Suprapubic skin (tissue), 4 donors: ENCODE data around the gene ADD3.

Source experiments
- CTCF ChIP-seq, 2 donors: fragments of 200-600 bp in 1 of 2; fragments of 450-650 bp in 1 of 2; sonication (generic) in 1 of 2; IDR thresholded peaks; one replicate each; pipeline ENCODE4 v1.5.1; 2016 to 2019; ENCODE audit warnings: antibody characterized with exemption in 2 of 2, mild to moderate bottlenecking in 1 of 2, moderate library complexity in 1 of 2
- EP300 ChIP-seq: sonication (generic); formaldehyde crosslinking; IDR thresholded peaks from one replicate; pipeline ENCODE4 v1.6.1; 2017; ENCODE audit warnings: antibody characterized with exemption
- POLR2A ChIP-seq, 2 donors: fragments of 450-650 bp; IDR thresholded peaks; one replicate each; pipeline ENCODE4 v1.6.1; 2017; ENCODE audit warnings: antibody characterized with exemption in 2 of 2, mild to moderate bottlenecking in 2 of 2, moderate library complexity in 2 of 2
- POLR2AphosphoS5 ChIP-seq, 3 donors: sonication (generic); formaldehyde crosslinking; IDR thresholded peaks; one replicate each; pipeline ENCODE4 v1.6.1; 2017; ENCODE audit warnings: antibody characterized with exemption in 3 of 3

GRCh38 chr10:110059925-110060324 is 52.1 kb downstream of the ADD3 start:
- TF ChIP-seq POLR2A (IDR thresholded peaks at IDR 0.05) (no peak), CTCF (IDR thresholded peaks at IDR 0.05) (no peak), POLR2AphosphoS5 (IDR thresholded peaks at IDR 0.05) (no peak), EP300 (no peak)
